ENCODE measurements around the gene MORN1. TPM values are rescaled to one million over a fixed set of nuclear protein-coding genes. Genes with fewer than 3 reads are reported as not detected.
A peak's percentile ranks its signal among the peaks of the same experiment; 100 is the strongest.

MORN1 gene
- total RNA-seq, 4 donors from 2014 or later, result 5.0 to 14.6 (median 9.2) TPM

DNA sequence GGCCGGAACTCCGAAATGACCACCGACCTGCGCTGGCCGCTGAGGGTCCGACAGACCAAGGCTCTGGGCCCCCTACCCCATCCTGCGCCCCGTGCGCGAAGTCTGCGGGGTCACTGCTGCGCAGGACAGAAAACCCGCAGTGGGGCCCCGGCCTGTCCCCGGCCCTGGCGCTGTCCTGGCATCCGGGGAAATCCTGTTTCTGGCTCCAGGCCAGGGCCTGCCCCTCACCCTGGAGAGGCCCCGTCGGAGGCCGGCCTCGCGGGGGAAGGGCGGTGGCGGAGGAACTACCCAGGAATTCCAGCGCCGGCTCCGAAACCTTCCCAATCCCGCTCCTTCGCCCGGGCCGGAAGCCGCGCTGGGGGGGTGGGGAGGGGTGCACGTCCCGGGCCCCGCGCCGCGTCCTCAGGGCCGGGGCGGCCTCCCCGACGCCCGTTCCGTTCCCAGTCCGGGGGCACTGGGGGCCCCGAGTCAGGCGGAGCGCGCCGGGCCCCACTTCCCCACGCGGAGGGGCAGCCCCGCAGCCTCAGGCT is 77.0 kb downstream of the MORN1 start:
- peaks cover 12 to 96% (median 65%) of the 10 kb centered on the region in 3 donors for H3K4me1 ChIP-seq
- peak overlapping the region; percentile 54 to 79 for H3K4me3 ChIP-seq
- H3K36me3 ChIP-seq, result no peaks in the 10 kb centered on the region
- peak; percentile 44 for ATAC-seq
- peak overlapping the region; percentile 93 to 97 (median 96) for H3K27ac ChIP-seq
- H3K9me3 ChIP-seq, result no peaks in the 10 kb centered on the region
- no CpG with 5 or more reads among the region's 54 CpGs for WGBS, 2 donors (ENCODE audit: low coverage in 1 of 2)
- H3K27me3 ChIP-seq, result no peaks in the 10 kb centered on the region
- TF ChIP-seq, protein P1, sequence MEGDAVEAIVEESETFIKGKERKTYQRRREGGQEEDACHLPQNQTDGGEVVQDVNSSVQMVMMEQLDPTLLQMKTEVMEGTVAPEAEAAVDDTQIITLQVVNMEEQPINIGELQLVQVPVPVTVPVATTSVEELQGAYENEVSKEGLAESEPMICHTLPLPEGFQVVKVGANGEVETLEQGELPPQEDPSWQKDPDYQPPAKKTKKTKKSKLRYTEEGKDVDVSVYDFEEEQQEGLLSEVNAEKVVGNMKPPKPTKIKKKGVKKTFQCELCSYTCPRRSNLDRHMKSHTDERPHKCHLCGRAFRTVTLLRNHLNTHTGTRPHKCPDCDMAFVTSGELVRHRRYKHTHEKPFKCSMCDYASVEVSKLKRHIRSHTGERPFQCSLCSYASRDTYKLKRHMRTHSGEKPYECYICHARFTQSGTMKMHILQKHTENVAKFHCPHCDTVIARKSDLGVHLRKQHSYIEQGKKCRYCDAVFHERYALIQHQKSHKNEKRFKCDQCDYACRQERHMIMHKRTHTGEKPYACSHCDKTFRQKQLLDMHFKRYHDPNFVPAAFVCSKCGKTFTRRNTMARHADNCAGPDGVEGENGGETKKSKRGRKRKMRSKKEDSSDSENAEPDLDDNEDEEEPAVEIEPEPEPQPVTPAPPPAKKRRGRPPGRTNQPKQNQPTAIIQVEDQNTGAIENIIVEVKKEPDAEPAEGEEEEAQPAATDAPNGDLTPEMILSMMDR (IDR thresholded peaks at IDR 0.05), result peak in 1 of 4 experiments; percentile 2
- TF ChIP-seq EP300 (IDR thresholded peaks at IDR 0.05) (no peak), POLR2A (IDR thresholded peaks at IDR 0.05) (peak in 1 of 2 donors; percentile 13), POLR2AphosphoS5 (IDR thresholded peaks at IDR 0.05) (no peak)

DNA sequence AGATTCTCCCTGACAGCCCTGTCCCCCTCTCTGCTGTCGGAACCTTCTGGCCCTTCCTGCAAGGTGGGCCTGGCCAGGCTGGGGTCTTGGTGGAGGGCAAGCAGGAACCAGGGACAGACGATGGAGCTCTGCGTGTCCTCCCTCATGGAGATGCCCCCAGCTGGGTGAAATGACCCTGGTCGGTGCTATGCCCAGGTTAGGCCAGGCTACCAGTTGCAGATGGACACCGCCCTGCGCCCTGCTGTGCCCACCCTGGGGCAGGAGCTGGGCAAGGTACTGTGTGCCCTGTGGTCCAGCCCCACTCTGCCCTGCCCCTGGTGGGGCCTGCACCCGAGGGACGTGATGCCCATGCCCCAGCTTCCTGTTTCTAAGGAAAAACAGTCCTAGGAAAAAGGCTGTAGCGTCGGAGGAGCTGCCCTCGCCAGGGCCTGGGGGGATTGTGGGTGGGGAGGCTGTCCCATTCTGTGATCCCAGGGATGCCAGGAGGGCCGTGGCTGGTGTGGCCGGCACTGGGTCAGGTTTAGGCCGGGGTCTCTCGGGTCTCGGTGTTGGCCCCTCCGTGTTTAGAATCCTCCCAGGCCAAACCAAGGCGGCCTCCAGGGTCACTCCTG is 77.6 kb downstream of the MORN1 start:
- H3K27ac ChIP-seq, result peak overlapping the region; percentile 93 to 97 (median 96)
- peaks cover 0 to 5% of the 10 kb centered on the region in 2 donors for H3K36me3 ChIP-seq
- no peaks in the 10 kb centered on the region for H3K27me3 ChIP-seq
- H3K9me3 ChIP-seq, result no peaks in the 10 kb centered on the region
- H3K4me3 ChIP-seq, result peak overlapping the region in 1 of 2 donors; percentile 79
- ATAC-seq, result no peak
- WGBS, 2 donors (ENCODE audit: low coverage in 1 of 2), result no CpG with 5 or more reads among the region's 18 CpGs
- TF ChIP-seq, protein P1 (IDR thresholded peaks at IDR 0.05), result no peak
- TF ChIP-seq EP300 (IDR thresholded peaks at IDR 0.05) (no peak), POLR2A (IDR thresholded peaks at IDR 0.05) (no peak), POLR2AphosphoS5 (IDR thresholded peaks at IDR 0.05) (no peak)
- H3K4me1 ChIP-seq, result peaks cover 12 to 91% (median 62%) of the 10 kb centered on the region in 3 donors

DNA sequence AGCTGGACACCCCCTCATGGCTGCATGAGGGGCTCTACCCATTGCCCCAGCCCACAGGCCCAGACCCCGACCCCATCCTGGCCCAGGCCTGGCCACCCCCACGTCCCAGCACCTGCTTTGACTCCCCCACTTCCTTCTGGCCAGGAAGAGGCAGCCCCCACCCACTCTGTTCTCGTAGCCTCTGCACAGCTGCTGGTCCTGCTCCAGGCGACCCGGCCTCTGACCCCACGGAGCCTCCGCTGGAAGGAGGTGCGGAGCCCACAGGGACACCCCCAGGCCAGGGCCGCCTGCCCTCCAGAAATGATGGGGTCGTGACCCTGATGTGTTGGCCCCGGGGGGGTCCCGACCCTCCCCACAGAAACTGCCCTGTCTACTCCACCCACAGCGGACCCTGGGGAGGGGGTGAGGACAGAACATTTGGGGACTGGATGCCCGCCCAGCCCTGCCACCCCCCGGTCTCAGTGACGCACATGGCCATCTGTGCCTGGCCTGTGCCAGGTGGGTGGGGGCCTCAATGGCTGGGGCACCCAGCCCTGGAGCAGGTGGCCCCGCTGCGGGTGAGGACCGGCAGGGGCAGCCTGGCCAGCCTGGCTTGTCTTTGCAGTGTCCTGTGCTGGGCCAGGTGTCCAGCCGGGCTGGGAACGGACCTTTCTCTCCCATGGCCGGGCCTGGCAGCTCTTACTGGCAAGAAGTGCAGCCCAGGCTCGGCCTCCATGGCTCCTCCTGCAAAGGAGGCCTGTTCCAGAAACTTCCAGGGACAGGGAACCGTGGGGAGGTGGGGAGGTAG is 78.6 kb downstream of the MORN1 start:
- Histone ChIP-seq H3K4me1 (peaks cover 12 to 80% (median 60%) of the 10 kb centered on the region in 3 donors), H3K27me3 (no peaks in the 10 kb centered on the region), H3K4me3 (no peak overlapping the region), H3K9me3 (no peaks in the 10 kb centered on the region), H3K36me3 (peaks cover 0 to 16% of the 10 kb centered on the region in 2 donors), H3K27ac (peak overlapping the region; percentile 93 to 97 (median 96))
- WGBS, 2 donors (ENCODE audit: low coverage in 1 of 2), result no CpG with 5 or more reads among the region's 24 CpGs
- no peak for ATAC-seq
- TF ChIP-seq POLR2AphosphoS5 (IDR thresholded peaks at IDR 0.05) (peak; percentile 42), POLR2A (IDR thresholded peaks at IDR 0.05) (no peak)

DNA sequence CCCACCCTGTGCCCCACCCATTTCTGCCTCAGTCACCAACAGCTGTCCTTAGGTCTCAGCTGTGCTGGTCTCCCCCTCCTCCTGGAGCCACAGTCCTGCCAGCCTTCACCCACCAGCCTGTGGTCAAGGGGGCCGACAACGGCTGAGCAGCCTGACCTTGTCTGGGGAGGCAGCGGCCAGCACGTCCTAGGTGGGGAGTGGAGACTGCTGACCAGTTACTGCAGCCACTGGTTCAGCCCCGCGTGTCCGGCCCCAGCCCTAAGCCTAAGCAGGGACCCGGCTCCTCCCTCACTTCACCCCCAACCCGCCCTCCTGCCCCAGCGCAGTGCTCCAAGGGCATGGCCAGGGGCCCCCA is 79.2 kb downstream of the MORN1 start:
- TF ChIP-seq POLR2AphosphoS5 (IDR thresholded peaks at IDR 0.05), result no peak
- no peak for TF ChIP-seq EP300 (IDR thresholded peaks at IDR 0.05)
- TF ChIP-seq POLR2A (IDR thresholded peaks at IDR 0.05), result no peak
- TF ChIP-seq, protein P1 (IDR thresholded peaks at IDR 0.05), result no peak
- no peak for ATAC-seq
- Histone ChIP-seq H3K4me3 (no peak overlapping the region), H3K4me1 (peaks cover 12 to 77% (median 60%) of the 10 kb centered on the region in 3 donors), H3K27me3 (no peaks in the 10 kb centered on the region), H3K9me3 (no peaks in the 10 kb centered on the region), H3K36me3 (peaks cover 0 to 21% of the 10 kb centered on the region in 2 donors), H3K27ac (peak overlapping the region; percentile 93 to 97 (median 96))
- WGBS, 2 donors (ENCODE audit: low coverage in 1 of 2), result no CpG with 5 or more reads among the region's 10 CpGs

DNA sequence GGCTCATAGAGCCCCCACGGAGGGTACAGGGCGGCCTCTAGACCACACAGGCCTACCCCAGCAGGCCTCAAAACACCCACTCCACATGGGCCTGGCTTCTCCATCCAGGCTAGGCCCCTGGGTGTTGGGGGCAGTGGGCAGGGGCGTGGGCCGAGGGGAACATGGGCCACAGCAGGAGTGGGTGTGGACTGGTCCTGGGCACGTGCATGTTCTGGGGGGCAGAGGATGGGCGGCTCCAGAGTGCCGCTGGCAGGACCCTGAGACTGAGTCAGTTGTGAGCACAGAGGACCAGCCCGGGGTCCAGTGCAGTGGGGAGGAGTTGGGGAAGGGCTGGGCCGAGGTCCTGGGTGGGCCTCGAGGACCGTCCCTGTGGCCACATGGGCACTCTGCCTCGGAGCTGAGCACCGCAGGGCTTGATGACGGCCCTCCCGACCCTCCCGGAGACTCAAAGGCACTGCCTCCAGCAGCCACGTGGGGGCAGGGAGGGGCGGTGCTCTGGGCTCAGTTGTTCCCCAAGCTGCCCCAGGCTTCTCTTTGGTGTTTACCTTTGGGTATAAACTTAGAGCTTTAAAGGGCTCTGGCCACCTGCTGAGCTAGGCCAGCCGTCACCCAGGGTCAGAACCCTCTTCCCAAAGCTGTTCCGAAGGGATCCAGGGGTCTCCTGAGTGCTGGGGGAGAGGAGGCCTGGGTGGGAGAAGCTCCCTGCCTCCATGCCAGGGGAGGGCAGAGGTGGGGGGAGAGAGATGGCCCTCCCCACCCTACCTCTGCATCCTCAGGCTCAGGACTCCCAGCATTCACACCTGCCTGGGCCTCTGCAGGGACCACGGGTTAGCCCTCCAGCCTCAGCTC is 79.9 kb downstream of the MORN1 start:
- no peaks in the 10 kb centered on the region for H3K9me3 ChIP-seq
- H3K27ac ChIP-seq, result peak overlapping the region; percentile 93 to 97 (median 96)
- TF ChIP-seq, protein P1 (IDR thresholded peaks at IDR 0.05), result peak in 3 of 4 experiments; percentile 36 to 74 (median 63)
- TF ChIP-seq POLR2A (IDR thresholded peaks at IDR 0.05), result no peak
- TF ChIP-seq POLR2AphosphoS5 (IDR thresholded peaks at IDR 0.05), result peak; percentile 20
- no peak for TF ChIP-seq EP300 (IDR thresholded peaks at IDR 0.05)
- H3K4me1 ChIP-seq, result peaks cover 12 to 77% (median 57%) of the 10 kb centered on the region in 3 donors
- 20% methylated on average over 1 to 2 of the region's 21 CpGs for WGBS, 2 donors (ENCODE audit: low coverage in 1 of 2)
- ATAC-seq, result peak; percentile 67
- no peaks in the 10 kb centered on the region for H3K27me3 ChIP-seq
- H3K4me3 ChIP-seq, result no peak overlapping the region
- peaks cover 0 to 29% of the 10 kb centered on the region in 2 donors for H3K36me3 ChIP-seq

Measured in gastroesophageal sphincter (tissue), 4 donors.